ENCODE data around the gene SVOPL. TPM values are rescaled to one million over a fixed set of nuclear protein-coding genes. Genes with fewer than 3 reads are reported as not detected.

SVOPL gene
- polyA plus RNA-seq, 1 donor: 6.4 TPM

DNA sequence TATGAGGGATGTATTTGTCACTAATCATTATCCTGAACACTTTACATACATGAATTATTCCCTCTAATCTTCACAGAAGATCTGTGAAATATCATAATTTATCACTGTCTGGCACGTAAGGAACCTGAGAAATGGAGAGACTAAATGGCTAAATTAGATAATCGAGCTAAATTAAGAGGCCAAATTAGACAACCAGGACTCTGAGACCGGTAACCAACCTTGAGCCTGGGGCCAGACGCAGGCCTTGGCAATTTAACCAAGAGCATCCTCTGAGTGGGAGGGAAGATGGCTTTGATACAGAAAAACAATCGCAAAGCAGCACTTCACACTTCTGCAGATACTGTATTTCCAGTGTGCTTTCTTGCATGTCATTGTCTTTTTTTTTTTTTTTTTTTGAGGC, 21.4 kb downstream of the SVOPL start:
- no peak overlapping the region for H3K27ac ChIP-seq (ENCODE audit: low read length)
- H3K4me3 ChIP-seq (ENCODE audit: low read length): no peak overlapping the region
- no peak for DNase-seq
- 100% methylated on average over 1 of the region's 5 CpGs for WGBS (ENCODE audit: insufficient coverage, low lambda C conversion rate)
- no peaks in the 10 kb centered on the region for H3K36me3 ChIP-seq (ENCODE audit: control insufficient read depth, insufficient read depth, low read length)
- no peaks in the 10 kb centered on the region for H3K4me1 ChIP-seq (ENCODE audit: control insufficient read depth, insufficient read depth, low read length)
- no peaks in the 10 kb centered on the region for H3K27me3 ChIP-seq (ENCODE audit: control insufficient read depth, insufficient read depth, low read length)
- H3K9me3 ChIP-seq (ENCODE audit: control insufficient read depth, low read depth, low read length): no peaks in the 10 kb centered on the region

DNA sequence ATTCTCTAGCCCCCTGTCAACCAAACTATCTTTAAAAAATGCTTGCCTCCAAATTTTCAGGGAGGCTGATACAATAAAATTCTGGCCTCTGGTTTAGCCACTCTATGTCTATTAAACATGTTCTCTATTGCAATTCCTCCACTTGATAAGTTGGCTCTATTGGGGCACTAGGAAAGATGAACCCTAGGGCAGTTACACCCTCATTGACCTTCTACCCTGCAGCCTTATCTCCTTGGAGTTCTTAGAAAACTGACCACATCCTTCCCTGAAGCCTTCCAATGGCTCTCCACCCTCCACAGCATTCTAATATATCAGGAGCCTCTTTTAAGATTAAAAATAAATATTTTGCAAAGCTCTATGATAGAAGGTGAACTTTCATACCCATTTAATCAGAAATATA, 30.6 kb downstream of the SVOPL start:
- Histone ChIP-seq H3K27ac (ENCODE audit: low read length) (no peak overlapping the region), H3K4me3 (ENCODE audit: low read length) (no peak overlapping the region), H3K4me1 (ENCODE audit: control insufficient read depth, insufficient read depth, low read length) (peaks cover 15% of the 10 kb centered on the region), H3K9me3 (ENCODE audit: control insufficient read depth, low read depth, low read length) (peaks cover 5% of the 10 kb centered on the region), H3K27me3 (ENCODE audit: control insufficient read depth, insufficient read depth, low read length) (no peaks in the 10 kb centered on the region), H3K36me3 (ENCODE audit: control insufficient read depth, insufficient read depth, low read length) (no peaks in the 10 kb centered on the region)
- DNase-seq: no peak

DNA sequence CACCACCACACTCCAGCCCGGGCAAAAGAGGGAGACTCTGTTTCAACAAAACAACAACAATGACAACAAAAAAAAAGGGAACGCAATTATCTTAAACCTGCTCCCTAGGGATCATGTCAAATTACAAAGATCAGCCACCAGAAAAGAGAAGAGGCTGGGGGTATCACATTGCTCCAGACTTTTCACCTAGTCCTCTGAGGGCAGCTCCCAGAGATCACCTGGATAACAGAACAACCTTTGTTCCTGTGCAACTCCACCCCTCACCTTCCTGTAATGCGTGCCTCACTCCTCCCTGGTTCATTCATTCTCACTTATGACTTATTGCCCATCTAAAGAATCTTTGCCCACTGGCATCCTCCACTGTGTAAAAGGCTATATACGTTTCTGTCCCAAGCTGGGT, 31.8 kb downstream of the SVOPL start:
- H3K9me3 ChIP-seq (ENCODE audit: control insufficient read depth, low read depth, low read length): peaks cover 8% of the 10 kb centered on the region
- H3K27ac ChIP-seq (ENCODE audit: low read length): no peak overlapping the region
- peak; percentile 50 to 63 for DNase-seq

DNA sequence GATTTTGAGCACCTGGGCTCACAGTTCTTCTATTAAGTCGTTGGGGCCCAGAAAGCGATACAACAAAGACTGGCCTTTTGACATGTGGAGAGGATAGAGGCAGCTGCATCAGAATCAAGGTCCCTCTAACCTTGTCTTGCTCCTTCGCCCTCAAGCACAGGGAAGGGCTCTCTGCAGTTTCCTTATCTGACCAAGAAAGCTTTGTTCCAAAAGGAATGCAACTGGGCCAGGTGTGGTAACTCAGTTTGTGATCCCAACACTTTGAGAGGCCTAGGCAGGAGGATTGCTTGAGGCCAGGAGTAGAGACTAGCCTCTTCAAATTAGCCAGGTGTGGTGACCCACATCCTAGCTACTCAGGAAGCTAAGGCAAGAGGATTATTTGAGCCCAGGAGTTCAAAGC, 32.2 kb downstream of the SVOPL start:
- peak in 1 of 2 donors; percentile 25 for DNase-seq
- H3K9me3 ChIP-seq (ENCODE audit: control insufficient read depth, low read depth, low read length): peaks cover 12% of the 10 kb centered on the region
- no peaks in the 10 kb centered on the region for H3K27me3 ChIP-seq (ENCODE audit: control insufficient read depth, insufficient read depth, low read length)
- no peaks in the 10 kb centered on the region for H3K36me3 ChIP-seq (ENCODE audit: control insufficient read depth, insufficient read depth, low read length)
- peaks cover 21% of the 10 kb centered on the region for H3K4me1 ChIP-seq (ENCODE audit: control insufficient read depth, insufficient read depth, low read length)
- no peak overlapping the region for H3K27ac ChIP-seq (ENCODE audit: low read length)
- 40% methylated on average over 1 of the region's 3 CpGs for WGBS (ENCODE audit: insufficient coverage, low lambda C conversion rate)
- H3K4me3 ChIP-seq (ENCODE audit: low read length): no peak overlapping the region

More for the DNA sequence above, 31.8 kb downstream of the SVOPL start:
- H3K27me3 ChIP-seq (ENCODE audit: control insufficient read depth, insufficient read depth, low read length): no peaks in the 10 kb centered on the region
- no CpG with 5 or more reads among the region's 4 CpGs for WGBS (ENCODE audit: insufficient coverage, low lambda C conversion rate)
- no peak overlapping the region for H3K4me3 ChIP-seq (ENCODE audit: low read length)
- H3K36me3 ChIP-seq (ENCODE audit: control insufficient read depth, insufficient read depth, low read length): no peaks in the 10 kb centered on the region
- H3K4me1 ChIP-seq (ENCODE audit: control insufficient read depth, insufficient read depth, low read length): peaks cover 21% of the 10 kb centered on the region

DNA sequence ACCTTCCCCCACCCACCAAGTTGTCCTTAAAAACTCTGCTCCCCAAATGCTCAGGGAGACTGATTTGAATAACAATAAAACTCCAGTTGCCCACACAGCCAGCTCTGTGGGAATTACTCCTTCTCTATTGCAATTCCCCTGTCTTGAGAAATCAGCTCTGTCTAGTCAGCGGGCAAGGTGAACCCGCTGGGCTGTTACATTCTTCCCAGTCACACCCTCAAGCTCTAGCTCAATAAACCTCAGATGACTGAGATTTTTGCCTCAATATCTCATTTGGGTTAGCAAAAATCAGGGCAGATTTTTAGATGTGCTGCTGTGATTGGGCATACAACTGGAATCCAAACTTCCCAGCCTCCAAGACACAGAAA, 32.9 kb downstream of the SVOPL start:
- Histone ChIP-seq H3K4me1 (ENCODE audit: control insufficient read depth, insufficient read depth, low read length) (peaks cover 23% of the 10 kb centered on the region), H3K4me3 (ENCODE audit: low read length) (no peak overlapping the region), H3K27me3 (ENCODE audit: control insufficient read depth, insufficient read depth, low read length) (no peaks in the 10 kb centered on the region), H3K27ac (ENCODE audit: low read length) (no peak overlapping the region), H3K36me3 (ENCODE audit: control insufficient read depth, insufficient read depth, low read length) (no peaks in the 10 kb centered on the region), H3K9me3 (ENCODE audit: control insufficient read depth, low read depth, low read length) (peaks cover 12% of the 10 kb centered on the region)
- no peak for DNase-seq
- 100% methylated on average over 2 of the region's 2 CpGs for WGBS (ENCODE audit: insufficient coverage, low lambda C conversion rate)

DNA sequence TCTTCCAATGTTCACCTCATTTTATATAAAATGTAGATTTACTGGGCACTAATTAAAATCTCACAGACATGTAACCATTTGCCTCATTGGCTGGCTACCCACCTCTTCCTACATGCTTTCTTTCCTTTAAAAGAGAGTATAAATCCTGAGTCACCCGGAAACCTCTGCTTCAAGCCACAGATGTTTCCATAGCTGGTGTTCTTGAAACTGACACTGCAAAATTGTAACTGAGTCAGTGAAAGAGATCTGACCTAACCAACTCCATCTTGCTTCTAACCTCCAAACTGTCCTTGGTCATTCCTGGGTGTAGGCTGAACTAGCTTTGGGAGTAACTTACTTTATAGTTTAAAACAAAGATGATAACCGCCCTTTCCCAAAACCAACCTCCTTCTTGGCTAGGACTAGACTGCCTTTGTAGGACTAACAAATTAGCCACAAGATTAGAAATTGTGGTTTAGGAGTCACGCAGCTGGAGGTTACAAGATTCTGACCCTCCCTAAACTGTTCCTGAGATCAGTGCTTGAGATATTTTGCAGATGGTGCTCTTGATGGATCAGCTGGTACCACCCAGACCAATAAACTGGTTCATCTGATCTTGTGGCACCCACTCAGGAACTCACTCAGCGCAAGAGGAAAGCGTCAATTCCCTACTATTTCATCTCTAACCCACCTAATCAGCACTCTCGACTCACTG, 33.5 kb downstream of the SVOPL start:
- no peak overlapping the region for H3K4me3 ChIP-seq (ENCODE audit: low read length)
- no peaks in the 10 kb centered on the region for H3K36me3 ChIP-seq (ENCODE audit: control insufficient read depth, insufficient read depth, low read length)
- H3K9me3 ChIP-seq (ENCODE audit: control insufficient read depth, low read depth, low read length): peaks cover 12% of the 10 kb centered on the region
- 100% methylated on average over 1 of the region's 6 CpGs for WGBS (ENCODE audit: insufficient coverage, low lambda C conversion rate)
- peaks cover 23% of the 10 kb centered on the region for H3K4me1 ChIP-seq (ENCODE audit: control insufficient read depth, insufficient read depth, low read length)
- no peak for DNase-seq
- no peak overlapping the region for H3K27ac ChIP-seq (ENCODE audit: low read length)
- no peaks in the 10 kb centered on the region for H3K27me3 ChIP-seq (ENCODE audit: control insufficient read depth, insufficient read depth, low read length)

DNA sequence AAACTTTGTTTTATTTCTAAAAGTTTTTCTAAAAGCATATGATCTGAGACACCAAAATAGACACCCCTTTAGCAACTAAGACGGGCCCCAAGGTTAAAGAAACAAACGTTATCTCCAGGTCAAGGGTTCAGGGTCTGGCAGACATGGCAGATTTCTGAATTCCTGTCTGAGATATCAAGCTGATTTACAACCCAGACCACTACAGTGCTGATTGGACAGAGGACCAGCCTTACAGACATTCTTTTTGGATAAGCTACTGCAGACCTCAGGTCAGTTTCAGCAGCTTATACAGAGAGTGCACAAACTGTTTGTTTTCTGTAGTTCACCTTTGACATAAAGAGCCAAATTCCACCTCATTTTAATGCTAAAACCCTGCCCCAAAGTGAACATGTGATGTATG, 34.8 kb downstream of the SVOPL start:
- Histone ChIP-seq H3K4me3 (ENCODE audit: low read length) (no peak overlapping the region), H3K4me1 (ENCODE audit: control insufficient read depth, insufficient read depth, low read length) (peaks cover 23% of the 10 kb centered on the region), H3K36me3 (ENCODE audit: control insufficient read depth, insufficient read depth, low read length) (no peaks in the 10 kb centered on the region), H3K9me3 (ENCODE audit: control insufficient read depth, low read depth, low read length) (peaks cover 12% of the 10 kb centered on the region), H3K27me3 (ENCODE audit: control insufficient read depth, insufficient read depth, low read length) (no peaks in the 10 kb centered on the region), H3K27ac (ENCODE audit: low read length) (peak overlapping the region; percentile 59)
- DNase-seq: peak; percentile 38 to 62
- no CpG with 5 or more reads among the region's 2 CpGs for WGBS (ENCODE audit: insufficient coverage, low lambda C conversion rate)

DNA sequence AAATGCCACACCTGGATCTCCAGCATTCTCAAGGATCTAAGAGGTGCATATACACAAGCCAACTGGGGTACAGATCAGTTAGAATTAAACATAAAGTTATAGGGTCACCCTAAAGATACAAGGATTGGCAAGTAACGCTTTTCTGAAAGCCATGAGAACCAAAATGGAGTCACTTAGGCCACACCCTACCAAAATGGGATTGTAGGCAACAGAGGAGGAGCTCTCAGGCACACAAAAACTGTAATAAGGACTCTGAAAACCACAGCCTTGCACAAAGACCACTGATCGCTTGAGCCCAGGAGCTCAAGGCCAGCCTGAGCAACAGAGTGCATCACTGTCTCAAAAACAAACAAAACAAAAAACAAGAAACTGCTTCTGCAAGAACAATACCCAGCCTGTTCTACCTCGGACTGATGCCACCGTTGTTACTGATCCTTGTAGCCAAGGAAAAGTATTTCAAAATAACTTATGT, 35.5 kb downstream of the SVOPL start:
- peaks cover 23% of the 10 kb centered on the region for H3K4me1 ChIP-seq (ENCODE audit: control insufficient read depth, insufficient read depth, low read length)
- no peaks in the 10 kb centered on the region for H3K36me3 ChIP-seq (ENCODE audit: control insufficient read depth, insufficient read depth, low read length)
- DNase-seq: peak in 1 of 2 donors; percentile 30
- H3K27me3 ChIP-seq (ENCODE audit: control insufficient read depth, insufficient read depth, low read length): no peaks in the 10 kb centered on the region
- 0% methylated on average over 1 of the region's 4 CpGs for WGBS (ENCODE audit: insufficient coverage, low lambda C conversion rate)
- peak overlapping the region; percentile 59 for H3K27ac ChIP-seq (ENCODE audit: low read length)
- no peak overlapping the region for H3K4me3 ChIP-seq (ENCODE audit: low read length)
- H3K9me3 ChIP-seq (ENCODE audit: control insufficient read depth, low read depth, low read length): peaks cover 12% of the 10 kb centered on the region

DNA sequence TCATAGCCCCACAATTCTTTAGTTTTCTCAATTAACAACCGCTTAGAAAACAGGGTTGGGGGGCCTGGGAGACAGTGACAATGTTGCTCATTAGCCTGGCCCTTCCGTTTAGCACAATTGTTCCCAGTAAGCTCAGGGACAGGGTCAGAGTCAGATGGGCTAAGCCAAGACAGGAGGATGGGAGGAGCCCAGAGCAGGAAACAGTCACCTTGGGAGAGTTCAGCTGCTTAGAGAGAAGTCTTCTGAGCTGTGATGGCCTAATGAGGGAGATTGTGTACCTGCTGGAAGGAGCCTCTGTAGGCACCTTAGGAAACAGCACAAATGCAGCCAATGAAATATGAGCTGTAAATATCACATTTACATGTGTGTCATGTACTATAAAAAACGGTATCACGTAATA, 35.9 kb downstream of the SVOPL start:
- Histone ChIP-seq H3K4me3 (ENCODE audit: low read length) (no peak overlapping the region), H3K9me3 (ENCODE audit: control insufficient read depth, low read depth, low read length) (peaks cover 10% of the 10 kb centered on the region), H3K27ac (ENCODE audit: low read length) (peak overlapping the region; percentile 59), H3K4me1 (ENCODE audit: control insufficient read depth, insufficient read depth, low read length) (peaks cover 23% of the 10 kb centered on the region), H3K27me3 (ENCODE audit: control insufficient read depth, insufficient read depth, low read length) (no peaks in the 10 kb centered on the region), H3K36me3 (ENCODE audit: control insufficient read depth, insufficient read depth, low read length) (no peaks in the 10 kb centered on the region)
- DNase-seq: peak; percentile 43 to 83
- no CpG with 5 or more reads among the region's 4 CpGs for WGBS (ENCODE audit: insufficient coverage, low lambda C conversion rate)

DNA sequence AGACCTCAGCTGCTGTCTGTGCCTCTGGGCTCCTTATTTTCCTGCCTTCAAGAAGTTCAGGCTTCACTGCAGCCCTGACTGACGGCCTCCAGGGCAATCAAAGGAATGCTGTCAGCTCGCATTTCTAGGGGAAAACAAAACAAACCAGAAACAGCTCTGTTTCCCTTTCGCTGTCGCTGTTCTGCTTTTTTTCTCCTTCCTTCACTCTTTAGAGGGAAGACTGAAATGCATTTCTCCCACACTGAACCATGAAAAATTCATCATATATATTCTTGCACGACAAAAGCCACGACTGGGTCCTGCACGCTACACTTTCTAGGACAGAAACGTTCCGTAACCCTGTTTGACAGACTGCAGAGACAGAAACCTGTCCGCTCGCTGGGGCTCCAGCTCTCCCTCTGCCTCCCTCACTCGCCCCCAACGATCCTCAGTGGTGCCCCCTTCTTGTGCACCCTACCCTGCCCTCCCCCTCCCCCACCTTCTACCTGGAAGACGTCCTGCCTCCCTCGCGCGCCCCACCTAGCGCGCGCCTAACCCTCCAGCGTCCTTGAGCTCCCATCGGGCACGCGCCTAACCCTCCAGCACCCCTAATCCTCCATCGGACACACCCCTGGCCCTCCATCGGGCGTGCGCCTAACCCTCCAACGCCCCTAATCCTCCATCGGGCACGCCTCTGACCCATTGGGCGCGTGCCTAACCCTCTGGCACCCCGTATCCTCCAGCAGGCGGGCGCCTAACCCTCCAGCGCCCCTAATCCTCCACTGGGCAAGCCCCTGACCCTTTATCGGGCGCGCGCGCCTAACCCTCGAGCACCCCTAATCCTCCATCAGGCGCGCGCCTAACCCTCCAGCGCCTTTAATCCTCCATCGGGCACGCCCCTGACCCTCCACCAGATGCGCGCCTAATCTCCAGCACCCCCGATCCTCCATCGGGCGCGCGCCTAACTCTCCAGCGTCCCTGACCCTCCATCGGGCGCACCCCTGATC, 37.1 kb downstream of the SVOPL start:
- 0% methylated on average over 2 of the region's 59 CpGs for WGBS (ENCODE audit: insufficient coverage, low lambda C conversion rate)
- Histone ChIP-seq H3K4me1 (ENCODE audit: control insufficient read depth, insufficient read depth, low read length) (peaks cover 21% of the 10 kb centered on the region), H3K4me3 (ENCODE audit: low read length) (peak overlapping the region; percentile 70), H3K27ac (ENCODE audit: low read length) (peak overlapping the region; percentile 89), H3K36me3 (ENCODE audit: control insufficient read depth, insufficient read depth, low read length) (no peaks in the 10 kb centered on the region), H3K9me3 (ENCODE audit: control insufficient read depth, low read depth, low read length) (peaks cover 7% of the 10 kb centered on the region), H3K27me3 (ENCODE audit: control insufficient read depth, insufficient read depth, low read length) (no peaks in the 10 kb centered on the region)
- peak; percentile 32 to 68 for DNase-seq

Data from large intestine (tissue), 3 donors.